Lung (tissue), 12 donors: ENCODE measurements around the gene CCDC117. TPM values are rescaled to one million over a fixed set of nuclear protein-coding genes. Genes with fewer than 3 reads are reported as not detected.

Source experiments
- ATAC-seq: fragments of 200-7000 bp; cut with Tn5 transposase; one replicate; pipeline ENCODE4 v1.9.1; 2020; ENCODE audit warnings: moderate number of reproducible peaks; ENCODE audit not compliant: insufficient read depth, low FRiP score
- DNase-seq, 3 donors: peaks; one replicate each; pipeline ENCODE4 v3.0.0-alpha.2; 2013 to 2017
- H3K27ac ChIP-seq, 2 donors: one replicate each; pipeline ENCODE4 v1.5.1; 2013; ENCODE audit warnings: mild to moderate bottlenecking in 2 of 2, moderate library complexity in 2 of 2, control low read depth in 1 of 2, inconsistent platforms in 1 of 2, low read depth in 1 of 2, low read length in 1 of 2
- H3K27me3 ChIP-seq, 3 donors: one replicate each; pipeline ENCODE4 v1.5.1; 2013; ENCODE audit warnings: low read length in 2 of 3; ENCODE audit not compliant: control insufficient read depth in 3 of 3, insufficient read depth in 3 of 3
- H3K36me3 ChIP-seq, 4 donors: one replicate each; pipeline ENCODE4 v1.5.1; 2013; ENCODE audit warnings: low read length in 4 of 4, mild to moderate bottlenecking in 1 of 4, moderate library complexity in 1 of 4; ENCODE audit not compliant: control insufficient read depth in 4 of 4, insufficient read depth in 4 of 4
- H3K4me1 ChIP-seq, 5 donors: one replicate each; pipeline ENCODE4 v1.5.1; 2013; ENCODE audit warnings: low read length in 5 of 5, mild to moderate bottlenecking in 2 of 5, moderate library complexity in 1 of 5; ENCODE audit not compliant: control insufficient read depth in 5 of 5, insufficient read depth in 5 of 5
- H3K4me3 ChIP-seq: one replicate; pipeline ENCODE4 v1.5.1; 2013; ENCODE audit warnings: mild to moderate bottlenecking, control low read depth, moderate library complexity
- H3K9ac ChIP-seq, 2 donors: one replicate each; pipeline ENCODE4 v1.5.1; 2013; ENCODE audit warnings: low read length in 2 of 2, control low read depth in 1 of 2; ENCODE audit not compliant: insufficient read depth in 1 of 2
- H3K9me3 ChIP-seq, 4 donors: one replicate each; pipeline ENCODE4 v1.5.1; 2013; ENCODE audit warnings: low read length in 3 of 4, mild to moderate bottlenecking in 1 of 4, moderate library complexity in 1 of 4; ENCODE audit not compliant: control insufficient read depth in 4 of 4, insufficient read depth in 3 of 4
- WGBS, 2 donors: extraction: QIAGEN DNeasy Blood & Tissue Kit; methylation state at CpG; one replicate each; pipeline ENCODE4 v1.1.7; 2013; 5-methylcytosine and 5-hydroxymethylcytosine counted together
- polyA plus RNA-seq, 2 donors: library from polyadenylated mRNA; stranded (reverse); fragments of 200-250 nt; gene quantifications; one replicate each; pipeline ENCODE4 v1.2.1, GENCODE V29; 2013
- total RNA-seq, 2 donors: library from RNA; depleted of rRNA in 1 of 2; stranded (reverse); fragments of >200 nt in 1 of 2; gene quantifications; one replicate each; pipeline ENCODE4 v1.2.1, GENCODE V29; 2014 to 2021
- TF ChIP-seq, protein P1 (sequence below): IDR thresholded peaks from 2 replicates; pipeline ENCODE4 v1.5.1; 2012; ENCODE audit warnings: mild to moderate bottlenecking; ENCODE audit errors: control extremely low read depth, extremely low read depth
- donor health status: control.
- donor health status: control.
- donor health status: Bipolar disorder and iron deficiency.
- donor health status: healthy.
- donor health status: DM: yes; HTN: yes; CAD: no.

The CCDC117 gene
- total and polyA plus RNA-seq, 4 donors: 7.8 to 29.2 (median 16.4) TPM

DNA sequence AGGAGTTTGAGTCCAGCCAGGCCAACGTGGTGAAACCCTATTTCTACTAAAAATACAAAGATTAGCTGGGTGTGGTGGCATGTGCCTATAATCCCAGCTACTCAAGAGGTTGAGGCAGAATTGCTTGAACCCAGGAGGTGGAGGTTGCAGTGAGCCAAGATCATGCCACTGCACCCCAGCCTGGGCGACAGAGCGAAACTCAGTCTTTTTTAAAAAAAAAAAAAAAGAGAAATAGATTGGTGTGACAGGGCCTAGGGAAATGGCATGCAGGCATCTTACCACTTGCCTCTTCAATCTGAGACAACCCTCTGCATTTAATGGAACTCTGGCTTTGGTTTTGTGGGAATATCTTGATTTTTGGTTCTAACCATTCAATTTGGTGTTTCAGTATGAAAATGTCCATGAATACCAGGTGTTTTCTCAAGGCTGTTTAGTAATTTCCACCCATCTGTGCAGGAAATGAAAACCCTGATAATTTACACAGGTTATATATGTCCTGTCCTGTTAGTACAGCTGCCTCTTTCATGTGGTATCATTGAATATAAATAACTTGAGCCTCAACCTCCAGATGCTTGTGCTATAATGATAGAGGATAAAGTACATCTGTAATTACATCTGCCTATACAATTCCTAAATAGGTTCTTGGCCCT, 19.5 kb downstream of the CCDC117 start:
- 61 to 66% methylated on average over 3 of the region's 3 CpGs for WGBS, 2 donors
- no peak for ATAC-seq
- no peaks in the 10 kb centered on the region for H3K27me3 ChIP-seq
- H3K9ac ChIP-seq: no peak overlapping the region
- DNase-seq: no peak
- no peak overlapping the region for H3K4me3 ChIP-seq
- peaks cover 25 to 38% (median 36%) of the 10 kb centered on the region in 4 donors for H3K36me3 ChIP-seq
- peaks cover 0 to 12% (median 0%) of the 10 kb centered on the region in 5 donors for H3K4me1 ChIP-seq
- TF ChIP-seq, protein P1, sequence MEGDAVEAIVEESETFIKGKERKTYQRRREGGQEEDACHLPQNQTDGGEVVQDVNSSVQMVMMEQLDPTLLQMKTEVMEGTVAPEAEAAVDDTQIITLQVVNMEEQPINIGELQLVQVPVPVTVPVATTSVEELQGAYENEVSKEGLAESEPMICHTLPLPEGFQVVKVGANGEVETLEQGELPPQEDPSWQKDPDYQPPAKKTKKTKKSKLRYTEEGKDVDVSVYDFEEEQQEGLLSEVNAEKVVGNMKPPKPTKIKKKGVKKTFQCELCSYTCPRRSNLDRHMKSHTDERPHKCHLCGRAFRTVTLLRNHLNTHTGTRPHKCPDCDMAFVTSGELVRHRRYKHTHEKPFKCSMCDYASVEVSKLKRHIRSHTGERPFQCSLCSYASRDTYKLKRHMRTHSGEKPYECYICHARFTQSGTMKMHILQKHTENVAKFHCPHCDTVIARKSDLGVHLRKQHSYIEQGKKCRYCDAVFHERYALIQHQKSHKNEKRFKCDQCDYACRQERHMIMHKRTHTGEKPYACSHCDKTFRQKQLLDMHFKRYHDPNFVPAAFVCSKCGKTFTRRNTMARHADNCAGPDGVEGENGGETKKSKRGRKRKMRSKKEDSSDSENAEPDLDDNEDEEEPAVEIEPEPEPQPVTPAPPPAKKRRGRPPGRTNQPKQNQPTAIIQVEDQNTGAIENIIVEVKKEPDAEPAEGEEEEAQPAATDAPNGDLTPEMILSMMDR: no peak
- H3K27ac ChIP-seq: no peak overlapping the region
- H3K9me3 ChIP-seq: no peaks in the 10 kb centered on the region

DNA sequence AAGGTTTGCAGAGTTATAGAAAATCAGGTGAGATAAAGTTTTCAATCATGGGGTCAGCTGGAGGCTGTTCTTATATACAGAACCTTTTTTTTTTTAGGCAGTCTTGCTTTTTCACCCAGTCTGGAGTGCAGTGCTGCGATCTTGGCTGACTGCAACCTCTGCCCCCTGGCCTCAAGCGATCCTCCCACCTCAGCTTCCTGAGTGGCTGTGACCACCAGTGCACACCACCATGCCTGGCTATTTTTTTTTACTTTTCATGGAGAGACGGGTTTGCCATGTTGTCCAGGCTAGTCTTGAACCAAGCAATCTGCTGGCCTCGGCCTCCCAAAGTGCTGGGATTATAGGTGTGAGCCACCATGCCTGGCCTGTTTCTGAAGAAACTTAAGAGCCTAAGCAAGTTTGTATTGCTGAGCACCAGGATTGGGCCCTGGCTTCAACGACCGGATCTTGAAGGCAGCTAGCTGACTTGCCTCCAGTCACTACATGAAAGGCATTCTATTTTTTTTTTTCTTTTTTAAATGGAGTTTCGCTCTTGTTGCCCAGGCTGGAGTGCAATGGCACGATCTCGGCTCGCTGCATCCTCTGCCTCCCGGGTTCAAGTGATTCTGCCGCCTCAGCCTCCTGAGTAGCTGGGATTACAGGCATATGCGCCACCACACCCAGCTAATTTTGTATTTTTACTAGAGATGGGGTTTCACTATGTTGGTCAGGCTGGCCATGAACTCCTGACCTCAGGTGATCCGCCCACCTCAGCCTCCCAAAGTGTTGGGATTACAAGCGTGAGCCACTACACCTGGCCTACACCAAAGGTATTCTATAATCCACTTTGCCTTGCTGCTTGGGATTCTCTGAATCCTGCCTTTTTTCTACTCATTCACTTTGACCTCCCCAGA, 20.2 kb downstream of the CCDC117 start:
- Histone ChIP-seq H3K27me3 (no peaks in the 10 kb centered on the region), H3K27ac (no peak overlapping the region), H3K9me3 (no peaks in the 10 kb centered on the region), H3K36me3 (peaks cover 25 to 40% (median 37%) of the 10 kb centered on the region in 4 donors), H3K9ac (no peak overlapping the region), H3K4me3 (no peak overlapping the region), H3K4me1 (peaks cover 0 to 16% (median 0%) of the 10 kb centered on the region in 5 donors)
- 73 to 84% methylated on average over 15 of the region's 15 CpGs for WGBS, 2 donors
- no peak for ATAC-seq
- no peak for DNase-seq
- TF ChIP-seq, protein P1: no peak

DNA sequence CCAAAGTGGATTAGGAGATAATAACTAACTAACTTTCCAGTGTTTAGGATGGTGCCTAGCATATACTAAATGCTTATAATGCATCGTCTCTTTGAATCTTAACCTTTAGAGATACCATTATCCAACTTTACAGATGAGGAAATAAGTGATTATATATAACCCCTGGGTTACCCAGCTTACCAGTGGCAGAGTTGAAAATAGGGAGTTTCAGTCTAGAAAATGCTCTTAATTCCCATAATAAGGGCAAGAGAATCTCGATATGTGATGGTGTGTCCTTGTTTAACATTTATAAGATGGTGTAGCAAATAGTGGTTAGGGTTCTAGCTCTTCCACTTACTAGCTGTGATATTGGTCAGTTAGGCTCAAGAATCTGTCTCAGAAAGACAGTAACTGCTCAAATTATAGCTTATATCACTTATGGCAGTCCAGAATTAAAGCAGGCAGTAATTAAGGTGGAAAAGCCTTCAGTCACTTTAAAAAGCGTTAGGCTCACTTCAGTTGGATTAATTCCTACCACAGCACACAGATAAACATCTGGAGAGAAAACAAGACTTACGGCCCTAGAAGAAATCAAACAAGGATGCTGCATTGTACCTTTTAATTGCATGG, 21.6 kb downstream of the CCDC117 start:
- TF ChIP-seq, protein P1: no peak
- peaks cover 3 to 20% (median 4%) of the 10 kb centered on the region in 5 donors for H3K4me1 ChIP-seq
- H3K36me3 ChIP-seq: peaks cover 25 to 42% (median 35%) of the 10 kb centered on the region in 4 donors
- H3K27ac ChIP-seq: no peak overlapping the region
- H3K4me3 ChIP-seq: no peak overlapping the region
- no peaks in the 10 kb centered on the region for H3K9me3 ChIP-seq
- ATAC-seq (no peak), DNase-seq (no peak)
- 79 to 81% methylated on average over 4 of the region's 4 CpGs for WGBS, 2 donors
- H3K27me3 ChIP-seq: no peaks in the 10 kb centered on the region
- no peak overlapping the region for H3K9ac ChIP-seq
